ENCODE measurements around the gene NOVA1. TPM values are rescaled to one million over a fixed set of nuclear protein-coding genes. Genes with fewer than 3 reads are reported as not detected.

The NOVA1 gene
- polyA plus RNA-seq, 2 of the 4 experiments (the other 2 are of a cell fraction): 5.1 to 9.8 TPM

- ChIA-PET CTCF (interaction anchor here (1.5 kb wide), 1 partner anchor 21 kb away, joined by 4 read pairs; no protein-coding TSS in a partner anchor), POLR2A (no interaction called here)
- FAIRE-seq (peak; percentile 49), DNase-seq (ENCODE audit: low read depth in 1 of 2, low spot score in 1 of 2) (peak in 1 of 2 experiments; percentile 2), ATAC-seq (no peak)
- Histone ChIP-seq H3K4me2 (no peak overlapping the region), H3K9me3 (no peaks in the 10 kb centered on the region), H3K27ac (no peak overlapping the region), H3K4me3 (no peak overlapping the region), H3K4me1 (no peaks in the 10 kb centered on the region)
- no peak for TF ChIP-seq HOXB5 (CRISPR knock-in tag; IDR thresholded peaks at IDR 0.05)
- TF ChIP-seq ZFP36 (IDR thresholded peaks at IDR 0.05; ENCODE audit: borderline replicate concordance, partially characterized antibody): no peak
- no peak for TF ChIP-seq MAFK (IDR thresholded peaks at IDR 0.05; ENCODE audit: partially characterized antibody)
- TF ChIP-seq EP300 (IDR thresholded peaks at IDR 0.05): no peak
- no peak for TF ChIP-seq ZC3H11A (IDR thresholded peaks at IDR 0.05)
- TF ChIP-seq ZSCAN20 (CRISPR knock-in tag; IDR thresholded peaks at IDR 0.05): no peak
- no peak for TF ChIP-seq CBX2 (IDR thresholded peaks at IDR 0.05; ENCODE audit: borderline replicate concordance, low read depth)
- TF ChIP-seq BCL3 (IDR thresholded peaks at IDR 0.05): no peak
- no peak for TF ChIP-seq MAZ (IDR thresholded peaks at IDR 0.05; ENCODE audit: borderline replicate concordance, low read depth, low read length)
- no peak for TF ChIP-seq RAD21 (conservative IDR thresholded peaks at IDR 0.05 in 1 of 2, IDR thresholded peaks at IDR 0.05 in 1 of 2)
- no peak for TF ChIP-seq SMC3 (IDR thresholded peaks at IDR 0.05)
- no peak for TF ChIP-seq MYC (IDR thresholded peaks at IDR 0.05; ENCODE audit: borderline replicate concordance, low read length)
- TF ChIP-seq NR3C1 (IDR thresholded peaks at IDR 0.05): no peak
- TF ChIP-seq KDM1A (IDR thresholded peaks at IDR 0.05; ENCODE audit: low read depth): no peak
- TF ChIP-seq CEBPB (IDR thresholded peaks at IDR 0.05): no peak
These were observed 182.9 kb downstream of the NOVA1 start for GRCh38 chr14:26414926-26415325.

GRCh38 chr14:26414103-26414502 lies 183.7 kb downstream of the NOVA1 start:
- ChIA-PET CTCF (interaction anchor here (1.5 kb wide), 1 partner anchor 20 kb away, joined by 4 read pairs; no protein-coding TSS in a partner anchor), POLR2A (no interaction called here)
- no peaks in the 10 kb centered on the region for H3K9me3 ChIP-seq
- H3K4me2 ChIP-seq: no peak overlapping the region
- TF ChIP-seq TP53 (CRISPR knock-in tag; IDR thresholded peaks at IDR 0.05) (no peak), POLR2A (IDR thresholded peaks at IDR 0.05; ENCODE audit: low read length) (no peak), ATOH8 (CRISPR knock-in tag; IDR thresholded peaks at IDR 0.05; ENCODE audit: low read depth) (no peak), RARB (CRISPR knock-in tag; IDR thresholded peaks at IDR 0.05) (no peak), USF2 (IDR thresholded peaks at IDR 0.05) (no peak), EHF (CRISPR knock-in tag; IDR thresholded peaks at IDR 0.05) (no peak), EP300 (IDR thresholded peaks at IDR 0.05) (no peak), ZC3H11A (IDR thresholded peaks at IDR 0.05) (no peak), CBX8 (IDR thresholded peaks at IDR 0.05) (no peak), FOXS1 (CRISPR knock-in tag; IDR thresholded peaks at IDR 0.05) (no peak), REST (IDR thresholded peaks at IDR 0.05) (no peak), RFX5 (IDR thresholded peaks at IDR 0.05) (no peak), CEBPB (IDR thresholded peaks at IDR 0.05) (no peak), RNF2 (IDR thresholded peaks at IDR 0.05; ENCODE audit: borderline replicate concordance, low read depth) (no peak), EHMT2 (IDR thresholded peaks at IDR 0.05; ENCODE audit: low read depth) (no peak)
- TF ChIP-seq, protein P1, sequence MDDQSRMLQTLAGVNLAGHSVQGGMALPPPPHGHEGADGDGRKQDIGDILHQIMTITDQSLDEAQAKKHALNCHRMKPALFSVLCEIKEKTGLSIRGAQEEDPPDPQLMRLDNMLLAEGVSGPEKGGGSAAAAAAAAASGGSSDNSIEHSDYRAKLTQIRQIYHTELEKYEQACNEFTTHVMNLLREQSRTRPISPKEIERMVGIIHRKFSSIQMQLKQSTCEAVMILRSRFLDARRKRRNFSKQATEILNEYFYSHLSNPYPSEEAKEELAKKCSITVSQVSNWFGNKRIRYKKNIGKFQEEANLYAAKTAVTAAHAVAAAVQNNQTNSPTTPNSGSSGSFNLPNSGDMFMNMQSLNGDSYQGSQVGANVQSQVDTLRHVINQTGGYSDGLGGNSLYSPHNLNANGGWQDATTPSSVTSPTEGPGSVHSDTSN (IDR thresholded peaks at IDR 0.05): no peak
- TF ChIP-seq, protein P2, sequence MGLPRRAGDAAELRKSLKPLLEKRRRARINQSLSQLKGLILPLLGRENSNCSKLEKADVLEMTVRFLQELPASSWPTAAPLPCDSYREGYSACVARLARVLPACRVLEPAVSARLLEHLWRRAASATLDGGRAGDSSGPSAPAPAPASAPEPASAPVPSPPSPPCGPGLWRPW (IDR thresholded peaks at IDR 0.05): no peak
- TF ChIP-seq, protein P3, sequence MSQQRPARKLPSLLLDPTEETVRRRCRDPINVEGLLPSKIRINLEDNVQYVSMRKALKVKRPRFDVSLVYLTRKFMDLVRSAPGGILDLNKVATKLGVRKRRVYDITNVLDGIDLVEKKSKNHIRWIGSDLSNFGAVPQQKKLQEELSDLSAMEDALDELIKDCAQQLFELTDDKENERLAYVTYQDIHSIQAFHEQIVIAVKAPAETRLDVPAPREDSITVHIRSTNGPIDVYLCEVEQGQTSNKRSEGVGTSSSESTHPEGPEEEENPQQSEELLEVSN (IDR thresholded peaks at IDR 0.05; ENCODE audit: borderline replicate concordance, low read depth): no peak
- H3K4me1 ChIP-seq: no peaks in the 10 kb centered on the region
- H3K4me3 ChIP-seq: no peak overlapping the region
- WGBS (ENCODE audit: missing lambda C conversion rate): 25% methylated on average over 1 of the region's 1 CpG
- no peak for DNase-seq (ENCODE audit: low read depth in 1 of 2, low spot score in 1 of 2)
- FAIRE-seq: no peak
- no peak overlapping the region for H3K27ac ChIP-seq
- ATAC-seq: no peak
